ENCODE measurements around the gene CHAT.

Gene CHAT

DNA sequence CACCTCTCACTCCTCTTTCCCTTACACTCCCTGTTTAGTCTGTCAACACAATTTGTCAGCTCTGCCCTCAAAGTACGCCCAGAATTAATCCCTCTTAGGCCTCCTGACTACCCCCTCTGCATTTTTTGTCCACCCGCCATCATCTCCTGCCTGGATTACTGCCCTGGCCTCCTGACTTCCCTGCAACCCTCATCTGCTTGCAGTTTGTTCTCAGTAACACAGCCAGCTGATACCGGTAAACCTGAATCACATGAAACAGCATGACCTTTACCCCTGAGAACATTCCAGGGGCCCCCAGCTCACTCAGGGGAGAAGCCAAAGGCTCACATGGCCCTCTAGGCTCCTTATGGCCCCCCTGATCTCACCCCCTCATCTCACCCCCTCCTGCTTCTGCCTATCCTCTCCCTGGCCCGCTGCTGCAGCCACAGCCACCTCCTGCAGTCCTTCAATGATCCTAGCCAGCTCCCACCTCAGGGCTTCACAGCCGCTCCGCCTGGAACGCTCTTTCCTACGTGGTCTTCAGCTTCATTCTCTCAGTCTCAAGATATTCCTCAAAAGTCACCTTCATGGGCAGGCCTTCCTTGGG, 74.5 kb downstream of the CHAT start:
- DNase-seq (ENCODE audit: low read depth in 2 of 2) = no peak

DNA sequence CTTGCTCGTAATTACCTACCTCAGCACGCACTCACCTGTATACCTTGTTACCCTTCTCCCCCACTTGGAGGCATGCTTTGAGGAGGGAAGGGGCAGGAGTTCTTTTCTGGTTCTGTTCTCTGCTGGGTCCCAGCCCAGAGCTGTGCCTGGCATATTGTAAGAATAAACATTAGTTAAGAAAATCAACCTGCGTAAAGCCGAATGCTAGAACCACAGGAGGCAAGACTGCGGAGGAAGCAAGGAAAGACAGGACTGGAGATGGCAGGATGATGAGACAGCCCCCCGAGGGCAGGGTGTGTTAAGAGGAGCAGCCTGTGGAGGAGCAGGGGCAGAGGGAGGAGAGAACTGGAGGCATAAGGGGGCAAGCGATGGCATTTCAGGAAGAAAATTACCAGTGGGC, 75.1 kb downstream of the CHAT start:
- DNase-seq (ENCODE audit: low read depth in 2 of 2) = no peak

DNA sequence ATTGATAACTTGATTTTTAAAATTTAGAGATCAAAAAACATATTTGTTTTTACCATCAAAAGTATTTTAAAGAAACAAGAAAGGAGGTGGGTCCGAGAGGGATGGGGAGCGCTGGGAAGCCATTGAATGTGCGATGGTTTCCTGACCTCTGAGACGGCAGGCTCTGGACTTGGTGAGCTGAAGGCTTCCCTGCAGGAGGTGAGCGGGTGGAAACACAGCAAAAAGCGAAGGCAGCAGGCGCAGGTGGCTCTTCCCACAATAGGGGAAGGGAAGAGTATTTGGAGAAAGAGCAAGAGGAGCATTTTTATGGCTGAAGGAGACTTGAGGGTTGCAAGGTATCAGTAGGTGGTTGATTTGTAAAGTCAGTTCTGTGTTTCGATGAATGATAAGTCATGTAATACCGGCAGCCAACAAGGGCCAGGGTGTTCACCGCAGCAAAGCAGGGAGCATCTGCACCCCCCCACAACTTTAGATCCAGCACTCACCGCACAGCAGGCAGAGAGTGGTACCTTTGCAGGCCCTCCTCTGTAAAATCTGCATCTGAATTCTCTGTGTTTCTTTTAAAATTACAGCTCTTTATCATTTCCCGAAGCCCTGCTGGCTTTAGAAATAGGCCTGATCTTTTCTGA, 76.2 kb downstream of the CHAT start:
- DNase-seq (ENCODE audit: low read depth in 2 of 2) = no peak

DNA sequence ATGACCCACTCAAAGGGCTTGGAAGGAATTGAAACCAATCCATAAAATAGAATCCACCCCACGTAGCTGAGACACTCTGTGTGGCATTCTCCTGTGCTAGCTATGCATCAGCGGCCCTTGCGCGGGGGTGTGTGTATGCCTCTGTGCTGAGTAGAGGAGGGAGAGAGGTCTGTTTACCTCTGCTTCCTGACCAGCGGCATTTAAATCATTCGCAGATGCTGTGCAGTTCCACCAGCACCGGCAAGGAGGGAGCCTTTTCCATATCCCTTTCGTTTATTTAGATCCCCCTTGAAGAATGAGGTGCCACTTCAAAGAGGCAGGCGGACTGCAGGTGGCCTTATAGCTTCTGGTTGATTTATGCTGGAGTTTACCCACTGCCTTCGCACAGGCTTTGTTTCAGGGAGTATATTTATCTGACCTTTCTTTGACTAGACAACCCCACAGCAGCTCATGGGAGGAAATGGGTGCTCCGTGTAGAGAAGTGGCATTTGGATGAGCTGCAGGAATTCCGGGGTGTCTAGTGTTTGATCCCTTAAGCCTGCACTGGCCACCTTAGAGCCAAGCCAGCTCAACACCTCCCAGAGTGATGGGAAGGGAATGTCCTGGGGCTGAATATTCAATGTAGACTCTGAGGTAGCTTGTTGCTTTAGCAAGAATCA, 77.0 kb downstream of the CHAT start:
- DNase-seq (ENCODE audit: low read depth in 2 of 2) = no peak

DNA sequence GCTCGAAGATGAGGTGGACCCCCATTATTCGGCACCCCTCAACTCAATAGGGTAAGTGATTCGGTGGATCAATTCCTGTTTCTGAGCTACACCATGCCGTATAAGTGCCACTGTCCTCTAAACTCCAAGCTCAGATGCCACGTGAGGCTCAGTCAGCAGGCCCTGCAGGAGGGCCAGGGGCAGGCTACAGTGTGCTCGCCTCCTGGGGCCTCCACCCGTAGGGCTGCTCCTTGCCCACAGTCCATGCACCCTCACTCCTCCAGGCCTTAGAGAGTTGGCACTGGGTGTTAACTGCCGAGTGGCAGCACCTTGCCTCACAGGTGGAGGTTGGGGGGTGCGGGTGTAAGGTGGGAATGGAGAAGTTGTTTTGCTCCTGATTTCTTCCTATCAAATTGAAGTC, 77.8 kb downstream of the CHAT start:
- no peak for DNase-seq (ENCODE audit: low read depth in 2 of 2)

DNA sequence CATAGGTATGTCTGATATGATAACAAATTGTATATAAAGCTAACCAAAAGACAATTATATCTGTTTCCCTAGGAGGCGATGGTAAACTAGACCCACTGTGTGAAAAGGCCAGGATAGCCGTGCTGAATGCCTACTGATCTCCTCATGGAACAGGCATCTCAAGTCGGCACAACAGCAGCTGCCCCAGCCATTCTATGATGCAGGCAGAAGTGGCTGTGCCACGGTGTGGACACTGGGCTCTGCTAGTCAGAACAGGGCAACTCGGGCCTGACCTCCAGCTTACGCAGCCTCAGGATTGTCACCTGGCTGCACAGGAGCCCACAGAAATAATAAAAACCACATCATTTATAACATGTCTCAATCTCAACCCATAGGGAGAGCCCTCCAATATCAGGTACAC, 80.6 kb downstream of the CHAT start:
- no peak for DNase-seq (ENCODE audit: low read depth in 2 of 2)

DNA sequence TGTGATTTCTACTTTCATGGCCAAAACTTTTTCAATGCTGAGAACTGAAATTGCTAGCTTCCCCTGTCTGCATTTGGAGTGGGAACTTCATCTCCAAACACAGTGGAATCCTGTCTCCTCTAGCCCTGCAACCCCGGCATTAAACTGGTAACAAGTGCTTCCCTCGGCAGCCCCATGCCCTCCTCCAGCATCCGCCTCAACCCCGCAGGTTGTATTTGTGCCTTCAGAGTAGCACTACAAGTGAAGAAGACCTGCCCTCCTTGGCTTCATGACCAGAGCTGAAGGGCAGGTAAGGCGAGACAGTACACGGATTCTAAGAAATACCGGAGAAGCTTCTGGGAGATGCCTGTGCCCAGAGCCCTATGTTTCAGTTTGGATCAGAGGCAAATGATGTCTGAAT, 82.5 kb downstream of the CHAT start:
- DNase-seq (ENCODE audit: low read depth in 2 of 2) = no peak

DNA sequence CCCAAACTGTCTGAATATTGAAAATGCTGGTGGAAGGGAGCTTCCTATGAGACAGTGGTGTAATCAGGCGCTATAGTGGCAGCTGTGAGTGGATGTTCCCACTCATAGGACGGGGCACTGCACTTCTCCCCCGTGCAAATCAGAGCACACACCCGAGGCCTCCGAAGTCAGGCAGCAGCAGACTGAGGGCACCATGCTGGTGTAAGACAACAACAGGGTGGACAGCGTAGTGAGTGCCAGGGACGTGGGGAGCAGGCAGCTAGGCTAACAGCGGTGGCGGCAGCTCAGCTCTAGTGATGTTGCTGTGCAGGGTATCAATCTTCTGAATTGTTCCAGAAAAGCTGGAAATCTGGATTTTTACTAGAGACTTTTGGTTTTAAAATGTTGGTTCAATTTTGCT, 84.8 kb downstream of the CHAT start:
- no peak for DNase-seq (ENCODE audit: low read depth in 2 of 2)

DNA sequence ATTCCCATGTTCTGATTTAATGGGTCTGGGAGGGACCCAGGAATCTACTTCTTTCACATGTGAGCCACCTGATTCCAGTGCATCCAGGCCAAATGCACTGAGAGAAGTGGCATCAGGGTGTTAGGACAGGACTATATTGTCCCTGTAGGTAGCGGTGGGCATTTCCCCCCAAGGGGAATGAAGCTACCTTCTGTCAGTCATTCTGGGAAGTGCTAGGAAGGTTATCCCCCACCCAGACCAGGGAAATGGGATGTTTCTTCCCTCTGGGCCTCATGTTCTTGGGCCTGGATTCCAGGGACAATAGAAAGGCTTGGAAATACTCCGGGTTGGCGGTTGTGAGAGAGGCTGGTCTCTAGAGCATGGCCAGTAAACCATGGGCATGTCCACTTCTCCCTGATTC, 86.4 kb downstream of the CHAT start:
- DNase-seq (ENCODE audit: low read depth in 2 of 2) = no peak

DNA sequence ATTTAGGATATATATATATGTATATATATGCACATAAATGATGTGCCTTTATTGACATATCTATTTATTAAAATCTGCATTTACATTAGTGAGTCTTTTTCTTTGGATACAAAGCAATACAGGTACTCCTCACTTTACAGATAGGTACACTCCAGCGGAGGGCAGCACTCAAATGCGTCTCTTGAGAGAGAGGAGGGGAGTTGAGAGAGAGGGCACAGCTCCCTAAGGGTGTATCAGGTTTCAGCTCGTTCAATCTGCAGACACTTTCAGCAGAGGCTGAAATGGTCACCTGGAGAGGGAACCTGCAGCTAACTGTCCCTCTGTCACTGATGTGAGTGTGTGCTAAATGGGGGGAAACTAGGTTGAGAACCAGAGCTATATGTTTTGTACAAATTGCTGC, 87.2 kb downstream of the CHAT start:
- DNase-seq (ENCODE audit: low read depth in 2 of 2) = no peak

DNA sequence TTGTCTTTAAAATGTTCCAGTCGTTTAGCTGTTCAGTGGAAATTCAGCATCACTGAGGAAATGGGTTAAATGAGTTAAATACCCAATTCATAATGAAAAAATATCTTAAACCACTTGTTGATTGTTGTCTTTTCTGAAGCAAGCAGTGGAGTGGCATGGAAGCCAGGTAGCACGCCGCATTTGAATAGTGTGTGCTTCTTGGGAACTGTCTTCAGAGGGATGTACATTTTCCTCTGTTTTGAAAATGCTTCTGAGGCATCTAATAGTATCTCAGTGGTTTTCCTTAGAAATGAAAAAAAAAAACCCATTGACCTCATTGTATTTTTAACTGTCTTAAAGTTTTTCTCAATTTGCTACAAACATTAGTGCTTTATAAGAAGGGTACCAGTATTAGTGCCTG, 93.7 kb downstream of the CHAT start:
- no peak for DNase-seq (ENCODE audit: low read depth in 2 of 2)

DNA sequence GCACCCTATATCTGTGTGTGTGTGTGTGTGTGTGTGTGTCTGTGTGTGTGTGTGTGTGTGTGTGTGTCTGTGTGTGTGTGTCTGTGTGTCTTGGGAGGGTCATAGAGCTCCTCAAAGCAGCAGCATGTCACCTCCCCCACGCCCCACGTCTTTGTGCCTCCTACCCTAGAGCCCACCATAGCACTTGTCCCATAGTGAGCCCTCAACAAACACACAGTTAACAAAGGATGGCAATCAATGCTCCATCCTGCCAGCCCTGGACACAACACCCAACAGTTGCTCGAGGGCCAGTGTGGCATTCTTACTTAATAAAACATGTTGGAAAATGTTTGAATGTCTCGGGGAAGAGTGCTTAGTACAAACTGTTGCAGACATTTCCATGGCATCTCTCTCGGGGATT, 96.1 kb downstream of the CHAT start:
- DNase-seq (ENCODE audit: low read depth in 2 of 2) = no peak

DNA sequence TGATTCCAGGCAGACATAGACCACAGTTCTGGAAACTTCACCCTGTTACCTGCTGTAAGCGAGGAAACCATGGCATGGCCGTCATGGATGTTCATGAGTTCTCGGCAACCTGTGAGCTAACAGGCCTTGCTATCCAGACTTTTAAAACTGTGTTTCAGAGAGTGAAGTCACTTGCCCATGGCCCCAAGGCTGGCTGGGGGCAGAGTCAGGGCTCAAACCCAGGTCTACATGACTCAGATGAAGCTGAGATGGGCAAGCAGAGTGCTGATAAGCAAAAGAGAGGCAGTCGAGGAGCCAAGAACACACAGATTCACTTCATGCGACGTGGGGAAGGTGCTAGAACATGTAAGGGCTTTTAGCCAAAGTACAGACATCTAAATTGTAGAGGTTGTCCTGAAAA, 97.1 kb downstream of the CHAT start:
- no peak for DNase-seq (ENCODE audit: low read depth in 2 of 2)

DNA sequence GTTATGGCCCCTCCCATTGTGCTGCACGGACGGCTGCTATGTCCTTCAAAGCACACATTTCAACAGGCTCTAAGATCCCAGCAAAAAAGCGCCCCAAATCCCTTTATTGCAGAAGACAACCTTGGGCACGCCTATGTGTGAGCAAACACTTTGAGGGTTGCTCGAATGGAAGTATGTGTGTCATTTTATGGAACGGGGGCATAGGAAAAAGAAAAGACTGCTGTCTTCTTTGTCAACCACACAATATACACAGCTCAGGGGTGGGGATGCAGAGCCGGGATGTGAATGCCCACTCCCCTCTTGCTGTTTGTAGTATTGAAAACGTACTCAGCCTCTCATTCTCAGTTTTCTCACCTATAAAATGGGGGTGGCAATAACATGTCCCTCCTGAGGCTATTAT, 97.6 kb downstream of the CHAT start:
- no peak for DNase-seq (ENCODE audit: low read depth in 2 of 2)

DNA sequence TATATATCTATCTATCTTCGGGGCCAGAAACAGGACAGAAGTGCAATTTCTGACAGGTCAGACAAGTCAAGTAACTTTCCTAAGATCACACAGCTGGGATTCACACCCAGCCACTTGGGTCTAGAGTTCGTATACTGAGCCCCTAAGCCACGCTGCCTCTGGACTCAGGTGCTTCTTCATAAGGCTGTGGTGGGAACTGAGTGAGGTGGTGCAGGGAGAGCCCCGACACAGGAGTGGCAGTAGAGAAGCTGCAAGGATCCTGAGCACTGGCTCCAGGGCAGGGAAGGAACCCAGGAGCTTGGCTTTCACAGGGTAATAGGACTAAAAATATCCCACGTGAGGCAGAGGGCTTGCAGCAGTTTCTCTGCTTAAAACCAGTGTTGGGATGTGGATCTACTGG, 99.4 kb downstream of the CHAT start:
- no peak for DNase-seq (ENCODE audit: low read depth in 2 of 2)

All from stimulated activated CD8-positive, alpha-beta memory T cell treated with anti-CD3 and anti-CD28 coated beads, Interleukin-15, amount 100 ng/mL, for 4 hours (primary cell).